Trophoblast cell (in vitro differentiated cells and primary cell): ENCODE data around the gene C4orf17.

Experiments
- DNase-seq, 2 donors: peaks; one replicate each; pipeline ENCODE4 v3.0.0-alpha.2; 2016
- H2AFZ ChIP-seq: 2 replicates; pipeline ENCODE4 v1.6.1; 2013; ENCODE audit warnings: low read length, moderate library complexity, mild to moderate bottlenecking; ENCODE audit not compliant: insufficient read depth, poor library complexity
- H2AK5ac ChIP-seq: 2 replicates; pipeline ENCODE4 v1.6.1; 2013; ENCODE audit warnings: mild to moderate bottlenecking, low read length
- H2BK120ac ChIP-seq: 2 replicates; pipeline ENCODE4 v1.6.1; 2013; ENCODE audit warnings: low read length, mild to moderate bottlenecking, moderate library complexity; ENCODE audit not compliant: insufficient read depth, poor library complexity
- H2BK12ac ChIP-seq: 2 replicates; pipeline ENCODE4 v1.6.1; 2013; ENCODE audit warnings: mild to moderate bottlenecking, low read length, moderate library complexity
- H2BK5ac ChIP-seq: 2 replicates; pipeline ENCODE4 v1.6.1; 2013; ENCODE audit warnings: low read length, low read depth, moderate library complexity, mild to moderate bottlenecking; ENCODE audit not compliant: poor library complexity
- H3K14ac ChIP-seq: 2 replicates; pipeline ENCODE4 v1.6.1; 2013; ENCODE audit warnings: mild to moderate bottlenecking, low read length
- H3K18ac ChIP-seq: 2 replicates; pipeline ENCODE4 v1.6.1; 2013; ENCODE audit warnings: mild to moderate bottlenecking, low read length
- H3K23ac ChIP-seq: 2 replicates; pipeline ENCODE4 v1.6.1; 2013; ENCODE audit warnings: low read length
- H3K27ac ChIP-seq: 2 replicates; pipeline ENCODE4 v1.5.1; 2013; ENCODE audit warnings: low read depth, mild to moderate bottlenecking, inconsistent platforms, low read length, moderate library complexity
- H3K27me3 ChIP-seq: 2 replicates; pipeline ENCODE4 v1.6.1; 2013; ENCODE audit warnings: inconsistent platforms, mild to moderate bottlenecking, low read length, moderate library complexity; ENCODE audit not compliant: insufficient read depth
- H3K36me3 ChIP-seq, 2 experiments: 1 replicate in 1 of 2; 2 replicates in 1 of 2; pipeline ENCODE4 v1.6.1; 2013; ENCODE audit warnings: low read length in 2 of 2, mild to moderate bottlenecking in 2 of 2, moderate library complexity in 1 of 2; ENCODE audit not compliant: insufficient read depth in 2 of 2, control insufficient read depth in 1 of 2
- H3K4ac ChIP-seq: 2 replicates; pipeline ENCODE4 v1.6.1; 2013; ENCODE audit warnings: low read depth, mild to moderate bottlenecking, low read length, moderate library complexity
- H3K4me1 ChIP-seq, 2 experiments: 1 replicate in 1 of 2; 2 replicates in 1 of 2; pipeline ENCODE4 v1.6.1; 2013; ENCODE audit warnings: low read length in 2 of 2, mild to moderate bottlenecking in 2 of 2, moderate library complexity in 1 of 2; ENCODE audit not compliant: insufficient read depth in 2 of 2, control insufficient read depth in 1 of 2
- H3K4me2 ChIP-seq: 2 replicates; pipeline ENCODE4 v1.6.1; 2013; ENCODE audit warnings: inconsistent platforms, mild to moderate bottlenecking, low read length, moderate library complexity
- H3K4me3 ChIP-seq: 2 replicates; pipeline ENCODE4 v1.5.1; 2013; ENCODE audit warnings: mild to moderate bottlenecking, low read depth, low read length, inconsistent platforms
- H3K79me1 ChIP-seq: one replicate; pipeline ENCODE4 v1.6.1; 2013; ENCODE audit warnings: low read length
- H3K79me2 ChIP-seq: 2 replicates; pipeline ENCODE4 v1.6.1; 2013; ENCODE audit warnings: low read length, mild to moderate bottlenecking; ENCODE audit not compliant: control insufficient read depth, insufficient read depth, poor library complexity
- H3K9ac ChIP-seq: 2 replicates; pipeline ENCODE4 v1.6.1; 2013; ENCODE audit warnings: mild to moderate bottlenecking, low read length
- H3K9me3 ChIP-seq: 2 replicates; pipeline ENCODE4 v1.6.1; 2013; ENCODE audit warnings: low read depth, mild to moderate bottlenecking, control low read depth, inconsistent platforms, low read length; ENCODE audit not compliant: insufficient read depth
- H4K12ac ChIP-seq: 2 replicates; pipeline ENCODE4 v1.6.1; 2013; ENCODE audit warnings: low read depth, mild to moderate bottlenecking, low read length, moderate library complexity
- H4K8ac ChIP-seq: 2 replicates; pipeline ENCODE4 v1.6.1; 2013; ENCODE audit warnings: low read depth, mild to moderate bottlenecking, low read length, moderate library complexity
- H4K91ac ChIP-seq: one replicate; pipeline ENCODE4 v1.6.1; 2013; ENCODE audit warnings: low read depth, mild to moderate bottlenecking, low read length, moderate library complexity
- WGBS: extraction: QIAGEN DNeasy Blood & Tissue Kit; methylation state at CpG from one replicate; pipeline ENCODE4 v1.1.7; 2013; ENCODE audit warnings: missing lambda C conversion rate; ENCODE audit not compliant: insufficient read length, insufficient coverage; ENCODE audit errors: extremely low coverage; 5-methylcytosine and 5-hydroxymethylcytosine counted together

The C4orf17 gene

GRCh38 chr4:99571883-99572282 is 61.1 kb downstream of the C4orf17 start:
- H4K12ac ChIP-seq: no peak overlapping the region
- H2BK12ac ChIP-seq: no peak overlapping the region
- no CpG with 5 or more reads among the region's 1 CpG for WGBS
- no peak for DNase-seq
- H3K27me3 ChIP-seq: no peaks in the 10 kb centered on the region
- H3K79me2 ChIP-seq: no peaks in the 10 kb centered on the region
- H3K9ac ChIP-seq: no peak overlapping the region
- no peak overlapping the region for H4K8ac ChIP-seq
- no peak overlapping the region for H3K4me3 ChIP-seq
- H3K27ac ChIP-seq: no peak overlapping the region
- no peak overlapping the region for H3K4me2 ChIP-seq
- no peak overlapping the region for H3K4ac ChIP-seq
- no peak overlapping the region for H2BK120ac ChIP-seq
- no peak overlapping the region for H2AFZ ChIP-seq
- no peak overlapping the region for H4K91ac ChIP-seq
- H3K18ac ChIP-seq: no peak overlapping the region
- no peaks in the 10 kb centered on the region for H3K4me1 ChIP-seq
- no peak overlapping the region for H2BK5ac ChIP-seq
- no peak overlapping the region for H2AK5ac ChIP-seq
- no peak overlapping the region for H3K23ac ChIP-seq
- no peak overlapping the region for H3K14ac ChIP-seq
- no peaks in the 10 kb centered on the region for H3K9me3 ChIP-seq
- H3K79me1 ChIP-seq: no peaks in the 10 kb centered on the region
- H3K36me3 ChIP-seq: no peaks in the 10 kb centered on the region

GRCh38 chr4:99572527-99573240 is 61.9 kb downstream of the C4orf17 start:
- DNase-seq: no peak
- Histone ChIP-seq H2AK5ac (no peak overlapping the region), H4K12ac (no peak overlapping the region), H2BK5ac (no peak overlapping the region), H3K14ac (no peak overlapping the region), H3K79me2 (no peaks in the 10 kb centered on the region), H2BK120ac (no peak overlapping the region), H4K8ac (no peak overlapping the region), H3K27me3 (no peaks in the 10 kb centered on the region), H3K4ac (no peak overlapping the region), H3K9ac (no peak overlapping the region), H3K4me3 (no peak overlapping the region), H4K91ac (no peak overlapping the region), H2AFZ (no peak overlapping the region), H3K79me1 (no peaks in the 10 kb centered on the region), H3K23ac (no peak overlapping the region), H3K18ac (no peak overlapping the region), H2BK12ac (no peak overlapping the region), H3K4me1 (no peaks in the 10 kb centered on the region), H3K9me3 (no peaks in the 10 kb centered on the region), H3K4me2 (no peak overlapping the region), H3K36me3 (no peaks in the 10 kb centered on the region), H3K27ac (no peak overlapping the region)
- WGBS: no CpG with 5 or more reads among the region's 6 CpGs

GRCh38 chr4:99573735-99574368 is 63.0 kb downstream of the C4orf17 start:
- H3K23ac ChIP-seq: no peak overlapping the region
- no peak overlapping the region for H3K4ac ChIP-seq
- no peaks in the 10 kb centered on the region for H3K79me2 ChIP-seq
- no peaks in the 10 kb centered on the region for H3K9me3 ChIP-seq
- H3K4me3 ChIP-seq: no peak overlapping the region
- no peak overlapping the region for H2BK5ac ChIP-seq
- no peak overlapping the region for H3K4me2 ChIP-seq
- no peak overlapping the region for H2BK120ac ChIP-seq
- WGBS: no CpG with 5 or more reads among the region's 1 CpG
- no peak overlapping the region for H3K9ac ChIP-seq
- H3K36me3 ChIP-seq: no peaks in the 10 kb centered on the region
- no peak for DNase-seq
- no peak overlapping the region for H2AFZ ChIP-seq
- no peak overlapping the region for H4K12ac ChIP-seq
- H3K4me1 ChIP-seq: no peaks in the 10 kb centered on the region
- no peak overlapping the region for H4K8ac ChIP-seq
- H3K79me1 ChIP-seq: no peaks in the 10 kb centered on the region
- H2AK5ac ChIP-seq: no peak overlapping the region
- H3K14ac ChIP-seq: no peak overlapping the region
- H4K91ac ChIP-seq: no peak overlapping the region
- H2BK12ac ChIP-seq: no peak overlapping the region
- no peak overlapping the region for H3K27ac ChIP-seq
- no peak overlapping the region for H3K18ac ChIP-seq
- H3K27me3 ChIP-seq: no peaks in the 10 kb centered on the region

DNA sequence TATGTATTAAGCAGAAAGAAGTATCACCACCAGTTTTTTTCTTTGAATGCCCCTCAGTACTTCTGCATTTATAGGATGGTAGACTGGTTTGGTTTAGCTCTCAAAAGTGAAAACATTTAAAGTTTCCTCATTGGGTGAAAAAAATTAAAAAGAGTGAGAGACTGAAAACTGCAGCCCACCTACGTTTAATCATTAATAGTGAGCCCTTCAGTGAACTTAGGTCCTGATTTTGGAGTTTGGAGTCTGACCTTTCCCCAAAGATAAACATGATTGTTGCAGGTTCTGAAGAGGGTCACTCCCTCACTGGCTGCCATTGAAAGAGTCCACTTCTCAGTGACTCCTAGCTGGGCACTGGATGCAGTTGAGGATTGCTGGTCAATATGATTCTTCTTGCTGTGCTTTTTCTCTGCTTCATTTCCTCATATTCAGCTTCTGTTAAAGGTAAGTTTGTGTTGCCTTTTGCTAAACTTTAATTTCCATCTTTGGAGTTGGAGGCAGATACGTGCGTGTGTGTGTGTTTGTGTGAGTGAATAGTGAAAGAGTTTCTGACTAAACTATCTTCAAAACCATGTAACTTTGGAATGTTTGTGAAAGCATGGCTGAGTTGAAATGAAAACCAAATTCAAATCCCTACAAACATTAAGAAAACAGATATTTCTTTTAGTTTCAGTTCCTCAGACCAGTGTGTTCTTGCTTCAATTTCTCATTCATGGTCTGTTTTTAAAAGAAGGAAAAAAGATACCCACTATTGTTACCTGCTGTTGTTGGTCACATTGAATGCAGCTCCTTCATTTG is 63.9 kb downstream of the C4orf17 start, which contains the start of gene MTTP:
MTTP (plus strand) TSS at position 295 of the 795 bp plus-strand sequence; CDS start at position 381, 86 bp downstream.
- WGBS: no CpG with 5 or more reads among the region's 3 CpGs
- no peak for DNase-seq
- no peak within 1 kb of the TSS for H2BK5ac ChIP-seq

More for the DNA sequence above, 63.9 kb downstream of the C4orf17 start, which contains the start of gene MTTP:
- Histone ChIP-seq H2AFZ (no peak within 1 kb of the TSS), H3K4me3 (no peak within 1 kb of the TSS), H4K91ac (no peak within 1 kb of the TSS), H3K9me3 (no peaks in the 10 kb centered on the region), H3K23ac (no peak within 1 kb of the TSS), H3K27ac (no peak within 1 kb of the TSS), H3K4me1 (no peaks in the 10 kb centered on the region), H3K14ac (no peak within 1 kb of the TSS), H4K12ac (no peak within 1 kb of the TSS), H2BK12ac (no peak within 1 kb of the TSS), H3K4me2 (no peak within 1 kb of the TSS), H3K18ac (no peak within 1 kb of the TSS), H3K79me1 (no peaks in the 10 kb centered on the region), H3K4ac (no peak within 1 kb of the TSS), H3K27me3 (no peaks in the 10 kb centered on the region), H3K36me3 (no peaks in the 10 kb centered on the region), H2BK120ac (no peak within 1 kb of the TSS), H4K8ac (no peak within 1 kb of the TSS), H3K9ac (peak within 1 kb of the TSS; percentile 22), H2AK5ac (no peak within 1 kb of the TSS), H3K79me2 (no peaks in the 10 kb centered on the region)
